HCT116 (cell line): ENCODE results near the gene ABRACL. TPM values are rescaled to one million over a fixed set of nuclear protein-coding genes. Genes with fewer than 3 reads are reported as not detected.

Source experiments
- ATAC-seq: fragments of 200-7000 bp; cut with Tn5 transposase; 2 replicates; pipeline ENCODE4 v1.9.1; 2020; ENCODE audit warnings: mild to moderate bottlenecking, moderate library complexity
- BruUV-seq: library from RNA; stranded (reverse); fragments of 400-500 nt; replicated peaks from 2 replicates; lab custom pipeline; 2021; lab: Mats Ljungman, UMichigan
- CTCF ChIA-PET: fragments of 300-600 bp; sonication (Branson Sonifier 250); formaldehyde crosslinking; loops from one replicate; lab custom pipeline; 2021; ENCODE audit warnings: antibody characterized with exemption; lab: Charles Lee
- POLR2A ChIA-PET: fragments of 300-600, 350-600 bp; sonication (Branson Sonifier 250); formaldehyde crosslinking; loops from one replicate; lab custom pipeline; 2021; ENCODE audit warnings: antibody characterized with exemption; lab: Charles Lee
- RAD21 ChIA-PET, 2 experiments: fragments of 300-600 bp; sonication (Branson Sonifier 250); formaldehyde crosslinking; loops; one replicate each; lab custom pipeline; 2023; ENCODE audit warnings: low total read pairs in 2 of 2; ENCODE audit not compliant: uncharacterized antibody in 2 of 2, unreplicated experiment in 2 of 2, low non-redundant PET in 1 of 2; lab: Charles Lee
- DNase-seq: peaks from one replicate; pipeline ENCODE4 v3.0.0-alpha.2; 2010; ENCODE audit warnings: low read depth, low spot score
- H2AFZ ChIP-seq: fragments of 200-600 bp; shearing (Covaris generic), sonication (generic); 2 replicates; pipeline ENCODE4 v1.6.1; 2017; ENCODE audit warnings: low read depth, mixed run types, mixed read lengths, antibody characterized with exemption, low read length; ENCODE audit not compliant: poor library complexity, severe bottlenecking
- H3K27ac ChIP-seq: 2 replicates; pipeline ENCODE4 v1.5.1; 2012; ENCODE audit warnings: low read depth, low read length
- H3K27me3 ChIP-seq: fragments of 200-600 bp; sonication (generic); 2 replicates; pipeline ENCODE4 v1.6.1; 2016; ENCODE audit warnings: mixed run types, low read length, mixed read lengths; ENCODE audit not compliant: insufficient read depth
- H3K36me3 ChIP-seq, 2 experiments: fragments of 200-500 bp in 1 of 2; fragments of 200-600 bp in 1 of 2; sonication (Bioruptor generic) in 1 of 2; sonication (generic) in 1 of 2; 2 replicates each; pipeline versions ENCODE4 v1.5.1 to v1.6.1; 2014 to 2016; ENCODE audit warnings: low read length in 2 of 2, inconsistent platforms in 1 of 2, mixed read lengths in 1 of 2, mixed run types in 1 of 2; ENCODE audit not compliant: insufficient read depth in 2 of 2, control insufficient read depth in 1 of 2
- H3K4me1 ChIP-seq, 2 experiments: fragments of 200-600 bp in 1 of 2; sonication (generic) in 1 of 2; 2 replicates each; pipeline versions ENCODE4 v1.5.1 to v1.6.1; 2012 to 2017; ENCODE audit warnings: low read length in 2 of 2, inconsistent platforms in 1 of 2, mild to moderate bottlenecking in 1 of 2, mixed read lengths in 1 of 2, mixed run types in 1 of 2, moderate library complexity in 1 of 2; ENCODE audit not compliant: insufficient read depth in 2 of 2, control insufficient read depth in 1 of 2
- H3K4me2 ChIP-seq: fragments of 200-600 bp; sonication (generic); 2 replicates; pipeline ENCODE4 v1.6.1; 2017; ENCODE audit warnings: mixed run types, low read length, mixed read lengths
- H3K4me3 ChIP-seq, 2 experiments: fragments of 200-600 bp in 1 of 2; sonication (generic) in 1 of 2; replicated peaks in 1 of 2; 2 replicates each; pipeline ENCODE4 v1.5.1; 2011 to 2016; ENCODE audit warnings: low read length in 2 of 2, control low read depth in 1 of 2, low read depth in 1 of 2, mild to moderate bottlenecking in 1 of 2, mixed read lengths in 1 of 2, mixed run types in 1 of 2
- H3K79me2 ChIP-seq: fragments of 200-600 bp; sonication (generic); 2 replicates; pipeline ENCODE4 v1.6.1; 2017; ENCODE audit warnings: mild to moderate bottlenecking, mixed run types, low read length, moderate library complexity, mixed read lengths; ENCODE audit not compliant: insufficient read depth
- H3K9ac ChIP-seq: fragments of 200-600 bp; sonication (generic); 2 replicates; pipeline ENCODE4 v1.6.1; 2016; ENCODE audit warnings: low read length, mixed read lengths
- H3K9me2 ChIP-seq: fragments of 200-600 bp; sonication (generic), shearing (Covaris generic); 2 replicates; pipeline ENCODE4 v1.6.1; 2017; ENCODE audit warnings: mixed run types, mild to moderate bottlenecking, moderate library complexity; ENCODE audit not compliant: insufficient read depth
- H3K9me3 ChIP-seq, 2 experiments: fragments of 200-500 bp in 1 of 2; fragments of 200-600 bp in 1 of 2; sonication (Bioruptor generic) in 1 of 2; sonication (generic) in 1 of 2; 2 replicates each; pipeline ENCODE4 v1.6.1; 2014 to 2017; ENCODE audit warnings: low read length in 2 of 2, mixed read lengths in 2 of 2, inconsistent platforms in 1 of 2, low read depth in 1 of 2, mild to moderate bottlenecking in 1 of 2, mixed run types in 1 of 2, moderate library complexity in 1 of 2; ENCODE audit not compliant: control insufficient read depth in 1 of 2, insufficient read depth in 1 of 2
- H4K20me1 ChIP-seq: fragments of 200-600 bp; sonication (generic), shearing (Covaris generic); 2 replicates; pipeline ENCODE4 v1.6.1; 2017; ENCODE audit warnings: mixed run types, mild to moderate bottlenecking, moderate library complexity; ENCODE audit not compliant: insufficient read depth
- CEBPB ChIP-seq: IDR thresholded peaks from 2 replicates; pipeline ENCODE4 v1.6.1; 2012; ENCODE audit warnings: low read depth
- EGR1 ChIP-seq: IDR thresholded peaks from 2 replicates; pipeline ENCODE4 v1.6.1; 2012; ENCODE audit warnings: low read depth
- EZH2 ChIP-seq: fragments of 200-600 bp; sonication (generic); IDR thresholded peaks from 2 replicates; pipeline ENCODE4 v1.6.1; 2017; ENCODE audit warnings: antibody characterized with exemption, mixed run types
- EZH2phosphoT487 ChIP-seq: fragments of 200-600 bp; IDR thresholded peaks from 2 replicates; pipeline ENCODE4 v1.6.1; 2018; ENCODE audit warnings: antibody characterized with exemption, borderline replicate concordance
- JUND ChIP-seq: IDR thresholded peaks from 2 replicates; pipeline ENCODE4 v1.6.1; 2012
- POLR2A ChIP-seq: IDR thresholded peaks from 2 replicates; pipeline ENCODE4 v1.7.0; 2011; ENCODE audit warnings: borderline replicate concordance; ENCODE audit not compliant: insufficient read depth, insufficient read length; ENCODE audit errors: extremely low read depth
- RAD21 ChIP-seq: IDR thresholded peaks from 2 replicates; pipeline ENCODE4 v1.6.1; 2012; ENCODE audit warnings: low read depth, mild to moderate bottlenecking
- REST ChIP-seq: IDR thresholded peaks from 2 replicates; pipeline ENCODE4 v1.6.1; 2012; ENCODE audit warnings: low read depth
- SIN3A ChIP-seq: IDR thresholded peaks from 2 replicates; pipeline ENCODE4 v1.6.1; 2012; ENCODE audit warnings: low read depth
- SP1 ChIP-seq: IDR thresholded peaks from 2 replicates; pipeline ENCODE4 v1.6.1; 2012; ENCODE audit warnings: low read depth
- SRF ChIP-seq: IDR thresholded peaks from 2 replicates; pipeline ENCODE4 v1.6.1; 2012; ENCODE audit warnings: low read depth
- TCF7L2 ChIP-seq: IDR thresholded peaks from 2 replicates; pipeline ENCODE4 v1.7.0; 2011; ENCODE audit warnings: borderline replicate concordance, inconsistent platforms; ENCODE audit not compliant: insufficient read depth, insufficient read length; ENCODE audit errors: extremely low read depth
- YY1 ChIP-seq: IDR thresholded peaks from 2 replicates; pipeline ENCODE4 v1.6.1; 2011; ENCODE audit warnings: low read length, low read depth, moderate library complexity, mild to moderate bottlenecking; ENCODE audit not compliant: insufficient replicate concordance; ENCODE audit errors: extremely low read depth
- ZFX ChIP-seq: fragments of 450-650 bp; IDR thresholded peaks from 2 replicates; pipeline ENCODE4 v1.6.1; 2017
- ZNF274 ChIP-seq: fragments of 200-500 bp; sonication (Bioruptor generic); IDR thresholded peaks from 2 replicates; pipeline ENCODE4 v1.6.1; 2014; ENCODE audit warnings: mild to moderate bottlenecking, low read depth, low read length, inconsistent platforms
- intact Hi-C: fragments of 100-400 bp; cut with micrococcal nuclease; formaldehyde crosslinking; loops from 2 replicates; pipeline ENCODE4 v1.10.0; 2022
- total RNA-seq: library from RNA; stranded (reverse); gene quantifications from one replicate; pipeline ENCODE4 v1.2.1, GENCODE V29; 2021; ENCODE audit not compliant: unreplicated experiment
- TF ChIP-seq, protein P1 (sequence below): IDR thresholded peaks from 2 replicates; pipeline ENCODE4 v1.6.1; 2011; ENCODE audit warnings: mild to moderate bottlenecking, low read length, moderate library complexity; ENCODE audit not compliant: insufficient replicate concordance; ENCODE audit errors: extremely low read depth

ABRACL gene
- total RNA-seq, 1 experiment from 2014 or later, result 47.4 TPM

DNA sequence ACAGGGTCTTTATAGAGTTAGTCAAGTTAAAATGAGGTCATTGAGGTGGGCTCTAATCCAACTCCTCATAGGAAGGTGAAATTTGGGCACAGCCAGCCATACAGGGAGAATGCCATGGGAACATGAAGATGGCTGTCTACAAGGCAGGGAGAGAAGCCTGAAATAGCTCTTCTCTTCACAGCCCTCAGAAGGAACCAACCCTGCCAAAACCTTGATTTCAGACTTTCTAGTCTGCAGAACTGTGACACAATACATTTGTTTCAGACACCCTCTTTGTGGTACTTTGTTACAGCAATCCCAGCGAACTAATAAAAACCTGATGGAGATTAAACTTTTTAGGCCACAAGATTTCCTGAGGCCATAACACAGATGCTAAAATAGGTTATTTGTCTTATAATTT, 63.3 kb downstream of the ABRACL start:
- intact Hi-C loops, result no loop called here
- Histone ChIP-seq H3K27ac (no peak overlapping the region), H3K27me3 (no peaks in the 10 kb centered on the region), H3K9me3 (no peaks in the 10 kb centered on the region), H2AFZ (no peak overlapping the region), H4K20me1 (no peaks in the 10 kb centered on the region), H3K9me2 (no peaks in the 10 kb centered on the region)
- ChIA-PET RAD21 (no interaction called here), POLR2A (no interaction called here)
- ATAC-seq, result no peak
- BruUV-seq, result no TSS peak
- no peak for TF ChIP-seq TCF7L2
- TF ChIP-seq YY1, result no peak
- TF ChIP-seq JUND, result no peak
- no peak for TF ChIP-seq ZFX
- TF ChIP-seq EZH2phosphoT487, result no peak
- TF ChIP-seq, protein P1, sequence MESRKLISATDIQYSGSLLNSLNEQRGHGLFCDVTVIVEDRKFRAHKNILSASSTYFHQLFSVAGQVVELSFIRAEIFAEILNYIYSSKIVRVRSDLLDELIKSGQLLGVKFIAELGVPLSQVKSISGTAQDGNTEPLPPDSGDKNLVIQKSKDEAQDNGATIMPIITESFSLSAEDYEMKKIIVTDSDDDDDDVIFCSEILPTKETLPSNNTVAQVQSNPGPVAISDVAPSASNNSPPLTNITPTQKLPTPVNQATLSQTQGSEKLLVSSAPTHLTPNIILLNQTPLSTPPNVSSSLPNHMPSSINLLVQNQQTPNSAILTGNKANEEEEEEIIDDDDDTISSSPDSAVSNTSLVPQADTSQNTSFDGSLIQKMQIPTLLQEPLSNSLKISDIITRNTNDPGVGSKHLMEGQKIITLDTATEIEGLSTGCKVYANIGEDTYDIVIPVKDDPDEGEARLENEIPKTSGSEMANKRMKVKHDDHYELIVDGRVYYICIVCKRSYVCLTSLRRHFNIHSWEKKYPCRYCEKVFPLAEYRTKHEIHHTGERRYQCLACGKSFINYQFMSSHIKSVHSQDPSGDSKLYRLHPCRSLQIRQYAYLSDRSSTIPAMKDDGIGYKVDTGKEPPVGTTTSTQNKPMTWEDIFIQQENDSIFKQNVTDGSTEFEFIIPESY, result no peak
- no peak for TF ChIP-seq SIN3A
- no peak for TF ChIP-seq POLR2A
- TF ChIP-seq CEBPB, result no peak
- TF ChIP-seq REST, result no peak
- TF ChIP-seq EGR1, result no peak
- no peak for TF ChIP-seq ZNF274
- no peak for TF ChIP-seq EZH2
- TF ChIP-seq SP1, result no peak
- no peak for TF ChIP-seq RAD21
- no peak for TF ChIP-seq SRF
- TF ChIP-seq, all 23 proteins: peak for 0
- no peak overlapping the region for H3K4me3 ChIP-seq
- H3K4me1 ChIP-seq, result no peaks in the 10 kb centered on the region
- no peaks in the 10 kb centered on the region for H3K79me2 ChIP-seq
- no peak overlapping the region for H3K9ac ChIP-seq
- DNase-seq, result no peak
- no peak overlapping the region for H3K4me2 ChIP-seq
- CTCF ChIA-PET, result no interaction called here
- no peaks in the 10 kb centered on the region for H3K36me3 ChIP-seq
